WI38 (cell line): ENCODE results near the gene NUB1.

Source experiments
- H3K4me3 ChIP-seq: 2 replicates; pipeline ENCODE4 v1.5.1; 2011; ENCODE audit warnings: low read depth, mild to moderate bottlenecking, control low read depth, low read length
- CTCF ChIP-seq: IDR thresholded peaks from 2 replicates; pipeline ENCODE4 v1.5.1; 2012; ENCODE audit warnings: low read depth, mild to moderate bottlenecking, control low read depth, low read length

Gene NUB1

DNA sequence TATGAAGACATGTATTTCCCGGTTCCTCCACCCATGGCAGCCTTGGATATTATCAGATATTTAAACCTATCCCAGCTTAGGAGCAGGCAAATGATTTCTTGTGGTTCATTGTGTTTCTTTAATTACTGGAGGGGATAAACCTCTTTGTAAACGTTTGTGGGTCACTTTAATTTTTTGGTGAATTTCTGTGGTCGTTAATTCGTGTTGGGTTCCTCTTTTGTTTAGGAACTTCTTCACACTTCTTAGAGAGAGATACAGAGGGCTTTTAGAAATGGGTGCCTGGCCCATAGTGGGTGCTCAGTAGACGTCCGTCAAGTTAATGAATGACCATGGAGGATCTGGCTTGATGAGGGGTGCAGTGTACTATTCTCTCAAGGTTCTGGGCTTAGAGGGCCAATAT, 27.2 kb upstream of the NUB1 start:
- no peak for TF ChIP-seq CTCF
- no peak overlapping the region for H3K4me3 ChIP-seq

- TF ChIP-seq CTCF: peak; percentile 70
- H3K4me3 ChIP-seq: no peak overlapping the region
Observed at GRCh38 chr7:151315038-151315655, 26.5 kb upstream of the NUB1 start.

DNA sequence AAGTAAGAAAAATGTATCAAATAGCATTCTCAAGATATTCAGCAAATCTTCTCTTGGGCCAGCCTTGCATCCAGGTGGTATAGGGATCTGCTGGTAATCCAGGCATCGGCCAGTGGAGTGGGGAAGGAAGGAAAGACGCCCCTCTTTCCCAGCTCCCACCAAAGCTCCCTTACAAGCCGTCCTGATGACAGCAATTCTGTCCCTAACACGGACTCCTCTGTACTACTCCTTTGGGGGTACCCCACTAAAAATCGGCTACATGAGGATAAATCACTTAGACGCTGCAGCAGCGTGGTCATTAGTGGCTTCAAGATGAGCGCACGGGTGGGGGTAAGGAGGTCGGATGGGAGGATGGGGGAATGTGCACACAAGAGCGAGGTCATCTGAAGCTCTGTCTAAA, 24.7 kb upstream of the NUB1 start:
- TF ChIP-seq CTCF: no peak
- H3K4me3 ChIP-seq: no peak overlapping the region

DNA sequence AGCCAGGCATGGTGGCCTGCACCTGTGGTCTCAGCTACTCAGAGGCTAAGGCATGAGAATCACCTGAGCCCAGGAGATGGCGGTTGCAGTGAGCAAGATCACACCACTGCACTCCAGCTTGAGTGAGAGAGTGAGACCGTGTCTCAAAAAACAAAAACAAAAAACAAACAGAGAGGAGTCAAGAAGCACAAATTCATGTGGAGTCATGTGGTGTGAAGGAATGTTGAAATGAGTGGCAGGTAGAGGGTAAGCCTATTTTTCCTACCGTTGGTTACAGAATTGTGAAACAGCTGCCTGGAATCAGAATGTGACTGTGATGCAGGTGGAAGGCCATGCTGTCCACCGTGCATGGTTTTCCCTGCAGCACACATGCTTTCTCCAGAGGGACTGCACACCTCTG, 23.7 kb upstream of the NUB1 start:
- H3K4me3 ChIP-seq: no peak overlapping the region
- TF ChIP-seq CTCF: no peak

DNA sequence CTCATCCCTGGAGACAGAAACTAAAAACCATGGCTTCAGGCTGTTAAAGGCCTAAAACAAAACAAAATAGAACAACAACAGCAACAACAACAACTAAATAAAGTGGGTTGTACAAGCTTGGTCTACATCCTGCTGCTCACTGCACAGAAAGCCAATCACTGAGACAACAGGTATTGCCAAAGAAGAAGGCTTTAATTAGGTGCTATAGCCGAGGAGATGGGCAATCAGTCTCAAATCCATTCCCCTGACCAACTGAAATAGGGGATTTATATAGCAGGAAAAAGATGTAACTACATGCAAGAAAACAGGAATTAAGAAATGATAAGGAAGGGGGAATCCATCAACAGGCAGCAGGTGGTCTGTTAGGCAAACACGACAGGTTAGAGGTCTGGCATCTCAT, 22.4 kb upstream of the NUB1 start:
- no peak overlapping the region for H3K4me3 ChIP-seq
- TF ChIP-seq CTCF: no peak

DNA sequence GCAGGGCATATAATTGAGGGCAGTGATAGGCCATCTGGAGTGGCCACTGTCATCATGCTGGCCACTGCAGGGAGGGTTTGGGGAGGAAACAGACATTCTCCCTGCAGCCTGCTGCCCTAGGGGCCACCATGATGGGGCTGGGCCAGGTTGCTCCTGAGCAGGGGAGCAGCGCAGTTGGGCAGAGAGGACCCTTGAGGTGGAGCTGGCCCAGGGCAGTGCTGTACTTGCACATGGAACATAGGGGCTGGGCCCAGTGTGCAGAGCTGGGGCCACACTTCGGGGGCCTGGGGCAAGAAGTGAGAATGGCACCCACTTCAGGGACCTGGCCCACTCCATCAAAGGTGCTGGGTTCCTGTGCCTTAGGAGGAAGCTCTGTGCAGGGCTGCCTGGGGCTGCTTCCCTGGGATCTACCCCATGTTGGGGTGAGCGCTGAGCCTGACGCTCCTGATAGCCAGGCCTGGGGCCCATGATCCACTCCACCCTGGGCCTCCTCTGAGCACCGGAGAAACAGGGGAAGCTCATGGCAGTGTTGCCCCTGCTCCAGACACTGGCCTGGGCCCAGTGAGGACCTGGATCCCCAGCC, 21.3 kb upstream of the NUB1 start:
- TF ChIP-seq CTCF: no peak

DNA sequence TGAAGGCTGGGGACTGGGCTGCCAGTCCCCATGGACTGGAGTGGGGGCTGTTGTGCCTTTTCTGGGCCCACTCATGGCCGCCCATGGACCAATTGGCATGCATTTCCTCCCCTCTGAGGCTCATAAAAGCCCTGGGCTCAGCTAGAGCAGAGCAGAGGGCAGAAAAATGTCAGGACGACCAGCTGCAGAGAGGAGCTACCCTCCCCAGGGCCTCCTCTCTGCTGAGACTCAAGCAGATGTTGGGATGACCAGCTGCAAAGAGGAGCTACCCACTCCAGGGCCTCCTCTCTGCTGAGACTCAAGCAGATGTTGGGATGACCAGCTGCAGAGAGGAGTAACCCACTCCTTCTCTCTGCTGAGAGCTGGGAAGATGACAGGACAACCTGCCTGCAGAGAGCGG, 20.3 kb upstream of the NUB1 start:
- no peak for TF ChIP-seq CTCF
- H3K4me3 ChIP-seq: no peak overlapping the region

More for the DNA sequence above, 21.3 kb upstream of the NUB1 start:
- H3K4me3 ChIP-seq: no peak overlapping the region
